GM23338 (cell line): ENCODE data around the gene DMD. TPM values are rescaled to one million over a fixed set of nuclear protein-coding genes. Genes with fewer than 3 reads are reported as not detected.

Experiments
- ATAC-seq: fragments of 200-7000 bp; cut with Tn5 transposase; 3 replicates; pipeline ENCODE4 v1.9.1; 2020
- DNase-seq: peaks from one replicate; pipeline ENCODE4 v3.0.0-alpha.2; 2015; ENCODE audit warnings: low spot score
- H2AFZ ChIP-seq: fragments of 200-600 bp; sonication (generic); 2 replicates; pipeline ENCODE4 v1.8.0; 2016; ENCODE audit warnings: antibody characterized with exemption, mild to moderate bottlenecking, moderate library complexity
- H3F3A ChIP-seq: fragments of 200-600 bp; sonication (generic); replicated peaks from 2 replicates; pipeline ENCODE4 v1.8.0; 2017; ENCODE audit warnings: antibody characterized with exemption, mixed run types, low read depth
- H3K27ac ChIP-seq: fragments of 200-600 bp; sonication (generic); 2 replicates; pipeline ENCODE4 v1.6.1; 2016; ENCODE audit warnings: low read depth
- H3K27me3 ChIP-seq: fragments of 200-600 bp; sonication (generic); 2 replicates; pipeline ENCODE4 v1.8.0; 2016; ENCODE audit warnings: mild to moderate bottlenecking, mixed run types, moderate library complexity; ENCODE audit not compliant: insufficient read depth
- H3K36me3 ChIP-seq: fragments of 200-600 bp; sonication (generic); 2 replicates; pipeline ENCODE4 v1.8.0; 2016; ENCODE audit warnings: mild to moderate bottlenecking; ENCODE audit not compliant: insufficient read depth
- H3K4me1 ChIP-seq: fragments of 200-600 bp; sonication (generic); 2 replicates; pipeline ENCODE4 v1.8.0; 2016; ENCODE audit warnings: mild to moderate bottlenecking, moderate library complexity; ENCODE audit not compliant: insufficient read depth
- H3K4me2 ChIP-seq: fragments of 200-600 bp; sonication (generic); 2 replicates; pipeline ENCODE4 v1.7.1; 2017; ENCODE audit warnings: mixed run types
- H3K4me3 ChIP-seq: fragments of 200-600 bp; sonication (generic); 2 replicates; pipeline ENCODE4 v1.6.1; 2016; ENCODE audit warnings: mixed run types
- H3K79me2 ChIP-seq: fragments of 200-600 bp; sonication (generic); replicated peaks from 2 replicates; pipeline ENCODE4 v1.8.0; 2017; ENCODE audit warnings: mild to moderate bottlenecking; ENCODE audit not compliant: insufficient read depth
- H3K9me2 ChIP-seq: fragments of 200-600 bp; sonication (generic); 2 replicates; pipeline ENCODE4 v1.8.0; 2017; ENCODE audit not compliant: insufficient read depth
- H4K20me1 ChIP-seq: fragments of 200-600 bp; sonication (generic); replicated peaks from 2 replicates; pipeline ENCODE4 v1.8.0; 2017; ENCODE audit warnings: mild to moderate bottlenecking; ENCODE audit not compliant: insufficient read depth
- H3K27ac Mint-ChIP-seq: 2 replicates; pipeline ENCODE4 v1.8.0; 2020; ENCODE audit warnings: inconsistent platforms, mild to moderate bottlenecking, moderate library complexity, mixed read lengths
- H3K27me3 Mint-ChIP-seq: 3 replicates; pipeline ENCODE4 v1.8.0; 2022; ENCODE audit warnings: low read depth, mild to moderate bottlenecking, moderate library complexity, mixed read lengths, inconsistent platforms; ENCODE audit not compliant: insufficient read depth, poor library complexity
- H3K36me3 Mint-ChIP-seq: 3 replicates; pipeline ENCODE4 v1.8.0; 2021; ENCODE audit warnings: low read depth, mild to moderate bottlenecking, inconsistent platforms, moderate library complexity, mixed read lengths
- H3K4me1 Mint-ChIP-seq: 3 replicates; pipeline ENCODE4 v1.8.0; 2020; ENCODE audit warnings: mild to moderate bottlenecking, inconsistent platforms, mixed read lengths
- H3K4me3 Mint-ChIP-seq: 3 replicates; pipeline ENCODE4 v1.8.0; 2021; ENCODE audit warnings: moderate library complexity, mild to moderate bottlenecking, inconsistent platforms, mixed read lengths
- H3K9me3 Mint-ChIP-seq: 3 replicates; pipeline ENCODE4 v1.8.0; 2020; ENCODE audit warnings: moderate library complexity, mild to moderate bottlenecking, inconsistent platforms, mixed read lengths
- EZH2 ChIP-seq: fragments of 200-600 bp; sonication (generic); IDR thresholded peaks from one replicate; pipeline ENCODE4 v1.8.0; 2017; ENCODE audit warnings: antibody characterized with exemption, mild to moderate bottlenecking, low read depth; ENCODE audit not compliant: unreplicated experiment
- EZH2phosphoT487 ChIP-seq: fragments of 200-600 bp; sonication (generic); IDR thresholded peaks from one replicate; pipeline ENCODE4 v1.8.1; 2018; ENCODE audit warnings: antibody characterized with exemption; ENCODE audit not compliant: unreplicated experiment
- JUNB ChIP-seq: IDR thresholded peaks from one replicate; pipeline ENCODE4 v1.6.1; 2016; ENCODE audit warnings: antibody characterized with exemption; ENCODE audit not compliant: unreplicated experiment
- POLR2AphosphoS5 ChIP-seq: IDR thresholded peaks from 2 replicates; pipeline ENCODE4 v1.6.1; 2016; ENCODE audit warnings: antibody characterized with exemption, low read depth
- STAT1 ChIP-seq: IDR thresholded peaks from one replicate; pipeline ENCODE4 v1.6.1; 2016; ENCODE audit warnings: antibody characterized with exemption; ENCODE audit not compliant: unreplicated experiment
- ZNF114 ChIP-seq: fragments of 250-450 bp; sonication (Bioruptor Pico); IDR thresholded peaks from 2 replicates; pipeline ENCODE4 v1.5.0; 2020; ENCODE audit warnings: mild to moderate bottlenecking, moderate library complexity
- polyA plus RNA-seq: library from polyadenylated mRNA; unstranded; fragments of >200 nt; fragmentation: Nextera tagmentation; extraction: Ambion mirVana; gene quantifications from 2 replicates; pipeline ENCODE4 v1.2.1, GENCODE V29; 2016
- total RNA-seq: library from RNA; depleted of rRNA; stranded (reverse); fragments of >200 nt; shearing (Covaris generic); gene quantifications from 2 replicates; pipeline ENCODE4 v1.2.3, GENCODE V29; 2014
- TF ChIP-seq, protein P1 (sequence below): IDR thresholded peaks from 2 replicates; pipeline ENCODE4 v1.6.1; 2016; ENCODE audit warnings: antibody characterized with exemption
- TF ChIP-seq, protein P2 (sequence below): fragments of 250-450 bp; sonication (Bioruptor Pico); IDR thresholded peaks from 2 replicates; pipeline ENCODE4 v1.5.0; 2020; ENCODE audit warnings: mild to moderate bottlenecking, moderate library complexity
- TF ChIP-seq, protein P3 (sequence below): IDR thresholded peaks from one replicate; pipeline ENCODE4 v1.6.1; 2018; ENCODE audit warnings: antibody characterized with exemption; ENCODE audit not compliant: unreplicated experiment

Gene DMD
- total and polyA plus RNA-seq, 2 experiments from 2014 or later = 4.5 to 7.6 TPM

DNA sequence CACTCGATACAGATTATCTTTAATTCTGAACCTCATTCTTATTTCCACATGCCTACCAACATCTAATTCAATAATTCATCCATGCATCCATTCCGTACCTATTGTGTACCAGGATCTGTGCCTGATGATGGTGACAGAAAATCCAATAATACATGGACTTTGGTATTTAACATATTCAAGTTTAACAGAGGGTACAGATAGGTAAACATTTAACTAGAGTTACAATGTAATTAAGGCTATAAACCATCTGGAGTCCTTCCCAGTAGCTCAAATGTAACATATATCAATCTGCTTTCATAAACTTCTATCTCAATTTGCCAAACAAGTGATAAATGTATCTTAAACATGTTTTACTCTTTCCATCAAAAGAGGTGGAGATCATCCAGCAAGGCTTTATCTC lies 1578.0 kb downstream of the DMD start (continued):
- TF ChIP-seq ZNF114 (CRISPR knock-in tag) (no peak), POLR2AphosphoS5 (no peak), JUNB (no peak), EZH2 (no peak), STAT1 (no peak)

DNA sequence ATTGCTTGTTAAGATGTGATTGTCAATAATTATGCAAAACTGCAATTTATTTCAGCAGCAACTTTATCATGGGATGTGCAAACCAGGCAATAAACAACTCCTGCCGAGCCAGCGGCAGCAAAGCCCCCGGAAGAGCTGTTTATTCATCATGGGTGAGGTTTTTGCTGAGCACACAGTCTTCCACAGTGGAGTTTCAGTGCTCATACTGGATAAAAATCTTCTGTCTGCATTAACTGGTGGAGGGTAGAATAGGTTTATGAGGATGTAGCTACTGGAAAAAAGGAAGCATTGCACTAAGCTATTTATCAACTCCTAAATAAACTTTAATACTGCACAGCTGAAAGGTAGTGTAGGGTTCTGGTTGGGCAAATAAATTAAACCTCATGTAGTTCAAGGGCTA lies 1582.2 kb downstream of the DMD start:
- H3K27me3 Mint-ChIP-seq = no peaks in the 10 kb centered on the region
- H3K27me3 ChIP-seq = no peaks in the 10 kb centered on the region
- H3K27ac ChIP-seq = no peak overlapping the region
- no peaks in the 10 kb centered on the region for H4K20me1 ChIP-seq
- no peak overlapping the region for H3K4me3 Mint-ChIP-seq
- peaks cover 8% of the 10 kb centered on the region; the same call in 2 of the 3 replicates for H3K4me1 Mint-ChIP-seq
- no peaks in the 10 kb centered on the region for H3K4me1 ChIP-seq
- H3K9me3 Mint-ChIP-seq = no peaks in the 10 kb centered on the region
- H3K36me3 ChIP-seq = no peaks in the 10 kb centered on the region
- no peak overlapping the region for H2AFZ ChIP-seq
- H3K9me2 ChIP-seq = no peaks in the 10 kb centered on the region
- no peak overlapping the region for H3K4me2 ChIP-seq
- H3K36me3 Mint-ChIP-seq = no peaks in the 10 kb centered on the region
- no peaks in the 10 kb centered on the region for H3K79me2 ChIP-seq
- DNase-seq (no peak), ATAC-seq (no peak)
- H3K4me3 ChIP-seq = no peak overlapping the region
- no peak for TF ChIP-seq EZH2phosphoT487
- TF ChIP-seq, protein P1, sequence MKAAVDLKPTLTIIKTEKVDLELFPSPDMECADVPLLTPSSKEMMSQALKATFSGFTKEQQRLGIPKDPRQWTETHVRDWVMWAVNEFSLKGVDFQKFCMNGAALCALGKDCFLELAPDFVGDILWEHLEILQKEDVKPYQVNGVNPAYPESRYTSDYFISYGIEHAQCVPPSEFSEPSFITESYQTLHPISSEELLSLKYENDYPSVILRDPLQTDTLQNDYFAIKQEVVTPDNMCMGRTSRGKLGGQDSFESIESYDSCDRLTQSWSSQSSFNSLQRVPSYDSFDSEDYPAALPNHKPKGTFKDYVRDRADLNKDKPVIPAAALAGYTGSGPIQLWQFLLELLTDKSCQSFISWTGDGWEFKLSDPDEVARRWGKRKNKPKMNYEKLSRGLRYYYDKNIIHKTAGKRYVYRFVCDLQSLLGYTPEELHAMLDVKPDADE = no peak
- no peak for TF ChIP-seq STAT1
- TF ChIP-seq, protein P2, sequence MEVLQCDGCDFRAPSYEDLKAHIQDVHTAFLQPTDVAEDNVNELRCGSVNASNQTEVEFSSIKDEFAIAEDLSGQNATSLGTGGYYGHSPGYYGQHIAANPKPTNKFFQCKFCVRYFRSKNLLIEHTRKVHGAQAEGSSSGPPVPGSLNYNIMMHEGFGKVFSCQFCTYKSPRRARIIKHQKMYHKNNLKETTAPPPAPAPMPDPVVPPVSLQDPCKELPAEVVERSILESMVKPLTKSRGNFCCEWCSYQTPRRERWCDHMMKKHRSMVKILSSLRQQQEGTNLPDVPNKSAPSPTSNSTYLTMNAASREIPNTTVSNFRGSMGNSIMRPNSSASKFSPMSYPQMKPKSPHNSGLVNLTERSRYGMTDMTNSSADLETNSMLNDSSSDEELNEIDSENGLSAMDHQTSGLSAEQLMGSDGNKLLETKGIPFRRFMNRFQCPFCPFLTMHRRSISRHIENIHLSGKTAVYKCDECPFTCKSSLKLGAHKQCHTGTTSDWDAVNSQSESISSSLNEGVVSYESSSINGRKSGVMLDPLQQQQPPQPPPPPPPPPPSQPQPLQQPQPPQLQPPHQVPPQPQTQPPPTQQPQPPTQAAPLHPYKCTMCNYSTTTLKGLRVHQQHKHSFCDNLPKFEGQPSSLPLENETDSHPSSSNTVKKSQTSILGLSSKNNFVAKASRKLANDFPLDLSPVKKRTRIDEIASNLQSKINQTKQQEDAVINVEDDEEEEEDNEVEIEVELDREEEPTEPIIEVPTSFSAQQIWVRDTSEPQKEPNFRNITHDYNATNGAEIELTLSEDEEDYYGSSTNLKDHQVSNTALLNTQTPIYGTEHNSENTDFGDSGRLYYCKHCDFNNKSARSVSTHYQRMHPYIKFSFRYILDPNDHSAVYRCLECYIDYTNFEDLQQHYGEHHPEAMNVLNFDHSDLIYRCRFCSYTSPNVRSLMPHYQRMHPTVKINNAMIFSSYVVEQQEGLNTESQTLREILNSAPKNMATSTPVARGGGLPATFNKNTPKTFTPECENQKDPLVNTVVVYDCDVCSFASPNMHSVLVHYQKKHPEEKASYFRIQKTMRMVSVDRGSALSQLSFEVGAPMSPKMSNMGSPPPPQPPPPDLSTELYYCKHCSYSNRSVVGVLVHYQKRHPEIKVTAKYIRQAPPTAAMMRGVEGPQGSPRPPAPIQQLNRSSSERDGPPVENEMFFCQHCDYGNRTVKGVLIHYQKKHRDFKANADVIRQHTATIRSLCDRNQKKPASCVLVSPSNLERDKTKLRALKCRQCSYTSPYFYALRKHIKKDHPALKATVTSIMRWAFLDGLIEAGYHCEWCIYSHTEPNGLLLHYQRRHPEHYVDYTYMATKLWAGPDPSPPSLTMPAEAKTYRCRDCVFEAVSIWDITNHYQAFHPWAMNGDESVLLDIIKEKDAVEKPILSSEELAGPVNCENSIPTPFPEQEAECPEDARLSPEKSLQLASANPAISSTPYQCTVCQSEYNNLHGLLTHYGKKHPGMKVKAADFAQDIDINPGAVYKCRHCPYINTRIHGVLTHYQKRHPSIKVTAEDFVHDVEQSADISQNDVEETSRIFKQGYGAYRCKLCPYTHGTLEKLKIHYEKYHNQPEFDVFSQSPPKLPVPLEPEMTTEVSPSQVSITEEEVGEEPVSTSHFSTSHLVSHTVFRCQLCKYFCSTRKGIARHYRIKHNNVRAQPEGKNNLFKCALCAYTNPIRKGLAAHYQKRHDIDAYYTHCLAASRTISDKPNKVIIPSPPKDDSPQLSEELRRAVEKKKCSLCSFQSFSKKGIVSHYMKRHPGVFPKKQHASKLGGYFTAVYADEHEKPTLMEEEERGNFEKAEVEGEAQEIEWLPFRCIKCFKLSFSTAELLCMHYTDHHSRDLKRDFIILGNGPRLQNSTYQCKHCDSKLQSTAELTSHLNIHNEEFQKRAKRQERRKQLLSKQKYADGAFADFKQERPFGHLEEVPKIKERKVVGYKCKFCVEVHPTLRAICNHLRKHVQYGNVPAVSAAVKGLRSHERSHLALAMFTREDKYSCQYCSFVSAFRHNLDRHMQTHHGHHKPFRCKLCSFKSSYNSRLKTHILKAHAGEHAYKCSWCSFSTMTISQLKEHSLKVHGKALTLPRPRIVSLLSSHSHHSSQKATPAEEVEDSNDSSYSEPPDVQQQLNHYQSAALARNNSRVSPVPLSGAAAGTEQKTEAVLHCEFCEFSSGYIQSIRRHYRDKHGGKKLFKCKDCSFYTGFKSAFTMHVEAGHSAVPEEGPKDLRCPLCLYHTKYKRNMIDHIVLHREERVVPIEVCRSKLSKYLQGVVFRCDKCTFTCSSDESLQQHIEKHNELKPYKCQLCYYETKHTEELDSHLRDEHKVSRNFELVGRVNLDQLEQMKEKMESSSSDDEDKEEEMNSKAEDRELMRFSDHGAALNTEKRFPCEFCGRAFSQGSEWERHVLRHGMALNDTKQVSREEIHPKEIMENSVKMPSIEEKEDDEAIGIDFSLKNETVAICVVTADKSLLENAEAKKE (CRISPR knock-in tag) = no peak
- no peak for TF ChIP-seq POLR2AphosphoS5
- TF ChIP-seq, protein P3, sequence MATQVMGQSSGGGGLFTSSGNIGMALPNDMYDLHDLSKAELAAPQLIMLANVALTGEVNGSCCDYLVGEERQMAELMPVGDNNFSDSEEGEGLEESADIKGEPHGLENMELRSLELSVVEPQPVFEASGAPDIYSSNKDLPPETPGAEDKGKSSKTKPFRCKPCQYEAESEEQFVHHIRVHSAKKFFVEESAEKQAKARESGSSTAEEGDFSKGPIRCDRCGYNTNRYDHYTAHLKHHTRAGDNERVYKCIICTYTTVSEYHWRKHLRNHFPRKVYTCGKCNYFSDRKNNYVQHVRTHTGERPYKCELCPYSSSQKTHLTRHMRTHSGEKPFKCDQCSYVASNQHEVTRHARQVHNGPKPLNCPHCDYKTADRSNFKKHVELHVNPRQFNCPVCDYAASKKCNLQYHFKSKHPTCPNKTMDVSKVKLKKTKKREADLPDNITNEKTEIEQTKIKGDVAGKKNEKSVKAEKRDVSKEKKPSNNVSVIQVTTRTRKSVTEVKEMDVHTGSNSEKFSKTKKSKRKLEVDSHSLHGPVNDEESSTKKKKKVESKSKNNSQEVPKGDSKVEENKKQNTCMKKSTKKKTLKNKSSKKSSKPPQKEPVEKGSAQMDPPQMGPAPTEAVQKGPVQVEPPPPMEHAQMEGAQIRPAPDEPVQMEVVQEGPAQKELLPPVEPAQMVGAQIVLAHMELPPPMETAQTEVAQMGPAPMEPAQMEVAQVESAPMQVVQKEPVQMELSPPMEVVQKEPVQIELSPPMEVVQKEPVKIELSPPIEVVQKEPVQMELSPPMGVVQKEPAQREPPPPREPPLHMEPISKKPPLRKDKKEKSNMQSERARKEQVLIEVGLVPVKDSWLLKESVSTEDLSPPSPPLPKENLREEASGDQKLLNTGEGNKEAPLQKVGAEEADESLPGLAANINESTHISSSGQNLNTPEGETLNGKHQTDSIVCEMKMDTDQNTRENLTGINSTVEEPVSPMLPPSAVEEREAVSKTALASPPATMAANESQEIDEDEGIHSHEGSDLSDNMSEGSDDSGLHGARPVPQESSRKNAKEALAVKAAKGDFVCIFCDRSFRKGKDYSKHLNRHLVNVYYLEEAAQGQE = no peak
- H3K27ac Mint-ChIP-seq = no peak overlapping the region
- H3F3A ChIP-seq = no peaks in the 10 kb centered on the region
